Activated CD8-positive, alpha-beta memory T cell treated with anti-CD3 and anti-CD28 coated beads, Interleukin-2, amount 10 ng/mL, durations not matched to agents 7 days and 5 days (primary cell): ENCODE measurements around the gene ZNHIT2. TPM values are rescaled to one million over a fixed set of nuclear protein-coding genes. Genes with fewer than 3 reads are reported as not detected.

Experiments
- ATAC-seq: fragments of 150-1000 bp; cut with Tn5 transposase; one replicate; pipeline ENCODE4 v1.10.0; 2021; ENCODE audit warnings: moderate library complexity
- CTCF ChIA-PET: fragments of 350-600 bp; sonication (Branson Sonifier 250); formaldehyde crosslinking; loops from one replicate; lab custom pipeline; 2021; ENCODE audit warnings: antibody characterized with exemption; lab: Charles Lee
- DNase-seq: peaks from one replicate; pipeline ENCODE4 v3.0.0-alpha.2; 2020
- H3K27ac Mint-ChIP-seq: one replicate; pipeline ENCODE4 v1.8.0; 2021; ENCODE audit warnings: mild to moderate bottlenecking, mixed read lengths
- H3K27me3 Mint-ChIP-seq: one replicate; pipeline ENCODE4 v1.8.0; 2021; ENCODE audit warnings: mixed read lengths
- H3K36me3 Mint-ChIP-seq: one replicate; pipeline ENCODE4 v1.8.0; 2021; ENCODE audit warnings: mild to moderate bottlenecking, mixed read lengths
- H3K4me1 Mint-ChIP-seq: one replicate; pipeline ENCODE4 v1.8.0; 2021; ENCODE audit warnings: mixed read lengths
- H3K4me3 Mint-ChIP-seq: one replicate; pipeline ENCODE4 v1.8.0; 2021; ENCODE audit warnings: mild to moderate bottlenecking, moderate library complexity, mixed read lengths
- H3K9me3 Mint-ChIP-seq: one replicate; pipeline ENCODE4 v1.8.0; 2022; ENCODE audit warnings: low read depth, mixed read lengths
- total RNA-seq, 2 experiments: library from RNA; stranded (reverse); gene quantifications; one replicate each; pipeline ENCODE4 v1.2.3, GENCODE V29; 2021

The ZNHIT2 gene
- 10 to 100 TPM; 10.5 to 13.5 TPM for total RNA-seq

DNA sequence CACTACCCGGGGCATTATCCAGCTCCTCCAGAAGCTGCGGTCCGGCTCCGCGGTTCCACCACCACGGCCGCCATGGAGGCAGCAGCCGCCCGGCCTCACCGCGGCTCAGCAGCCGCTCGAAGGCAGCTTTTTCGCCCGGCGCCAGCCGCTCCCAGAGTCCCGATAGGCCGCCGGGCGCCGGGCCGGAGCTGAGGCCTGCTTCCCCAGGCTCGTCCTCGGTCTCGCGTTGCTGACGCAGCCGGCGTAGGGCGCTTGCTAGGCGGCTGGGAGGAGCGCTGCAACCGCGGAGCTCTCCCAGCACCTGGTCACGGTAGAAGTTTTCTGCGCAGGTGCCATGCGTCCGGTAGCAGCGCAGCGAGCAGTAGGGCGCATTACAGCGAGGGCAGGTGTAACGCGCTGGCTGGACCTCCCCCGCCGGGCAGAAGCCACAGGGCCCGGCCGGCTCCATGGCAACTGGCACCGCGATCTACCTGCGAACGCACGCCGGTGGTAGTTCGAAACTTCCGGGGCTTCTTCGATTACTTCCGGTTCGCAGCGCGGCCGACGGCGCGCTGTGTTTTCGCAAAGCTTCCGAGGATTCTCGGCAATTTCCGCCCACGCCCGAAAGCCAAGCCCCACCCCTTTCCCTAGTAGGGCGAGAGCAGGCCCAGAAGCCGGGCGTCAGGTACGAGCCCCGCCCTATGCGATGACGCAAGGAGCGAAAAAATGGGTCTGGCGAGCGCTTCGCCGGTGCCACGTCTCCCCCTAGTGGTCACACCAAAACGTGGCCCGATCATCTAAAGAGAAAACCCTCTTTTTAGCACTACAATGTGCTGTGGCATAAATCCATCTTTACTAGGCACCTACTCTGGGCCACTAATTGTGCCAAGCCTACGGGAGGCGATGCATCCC lies at the start of gene ZNHIT2:
ZNHIT2 (minus strand) TSS at position 496 of the 891 bp plus-strand sequence; CDS start at position 448, 48 bp downstream.
- DNase-seq, result peak; percentile 100
- H3K27ac Mint-ChIP-seq, result peak within 1 kb of the TSS; percentile 91
- no peaks in the 10 kb centered on the region for H3K27me3 Mint-ChIP-seq
- CTCF ChIA-PET, result interaction anchor here (0.6 to 4.8 kb wide), 34 partner anchors 9 to 1279 kb away, joined by 3 to 29 read pairs (median 4); partner anchors contain the start of genes ARL2, CAPN1, CDC42BPG and CDCA5
- peak; percentile 71 for ATAC-seq
- peak within 1 kb of the TSS; percentile 86 for H3K4me3 Mint-ChIP-seq
- H3K4me1 Mint-ChIP-seq, result peaks cover 64% of the 10 kb centered on the region
- H3K9me3 Mint-ChIP-seq, result no peaks in the 10 kb centered on the region
- peaks cover 32% of the 10 kb centered on the region for H3K36me3 Mint-ChIP-seq

DNA sequence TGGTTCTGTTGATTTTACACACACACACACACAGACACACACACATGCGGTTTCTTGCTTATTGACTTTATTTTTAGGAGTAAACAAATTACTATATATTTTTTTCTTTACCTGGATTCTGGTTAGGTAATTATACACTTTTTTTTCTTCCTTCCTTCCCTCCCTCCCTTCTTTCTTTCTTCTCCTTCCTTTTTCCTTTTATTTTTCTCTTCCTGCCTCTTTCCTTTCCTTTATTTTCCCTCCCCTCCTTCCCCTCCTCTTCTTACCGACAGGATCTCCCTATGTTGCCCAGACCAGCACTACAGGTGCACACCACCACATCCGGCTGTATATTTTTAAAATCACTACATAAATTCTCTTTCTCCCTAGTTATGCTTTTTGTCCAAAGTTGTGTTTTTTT lies 49.4 kb upstream of the ZNHIT2 start:
- no peak for DNase-seq
- Mint-ChIP-seq H3K4me3 (no peak overlapping the region), H3K36me3 (no peaks in the 10 kb centered on the region), H3K27me3 (peaks cover 2% of the 10 kb centered on the region), H3K9me3 (no peaks in the 10 kb centered on the region), H3K27ac (no peak overlapping the region), H3K4me1 (peaks cover 11% of the 10 kb centered on the region)
- no peak for ATAC-seq
- CTCF ChIA-PET, result no interaction called here

DNA sequence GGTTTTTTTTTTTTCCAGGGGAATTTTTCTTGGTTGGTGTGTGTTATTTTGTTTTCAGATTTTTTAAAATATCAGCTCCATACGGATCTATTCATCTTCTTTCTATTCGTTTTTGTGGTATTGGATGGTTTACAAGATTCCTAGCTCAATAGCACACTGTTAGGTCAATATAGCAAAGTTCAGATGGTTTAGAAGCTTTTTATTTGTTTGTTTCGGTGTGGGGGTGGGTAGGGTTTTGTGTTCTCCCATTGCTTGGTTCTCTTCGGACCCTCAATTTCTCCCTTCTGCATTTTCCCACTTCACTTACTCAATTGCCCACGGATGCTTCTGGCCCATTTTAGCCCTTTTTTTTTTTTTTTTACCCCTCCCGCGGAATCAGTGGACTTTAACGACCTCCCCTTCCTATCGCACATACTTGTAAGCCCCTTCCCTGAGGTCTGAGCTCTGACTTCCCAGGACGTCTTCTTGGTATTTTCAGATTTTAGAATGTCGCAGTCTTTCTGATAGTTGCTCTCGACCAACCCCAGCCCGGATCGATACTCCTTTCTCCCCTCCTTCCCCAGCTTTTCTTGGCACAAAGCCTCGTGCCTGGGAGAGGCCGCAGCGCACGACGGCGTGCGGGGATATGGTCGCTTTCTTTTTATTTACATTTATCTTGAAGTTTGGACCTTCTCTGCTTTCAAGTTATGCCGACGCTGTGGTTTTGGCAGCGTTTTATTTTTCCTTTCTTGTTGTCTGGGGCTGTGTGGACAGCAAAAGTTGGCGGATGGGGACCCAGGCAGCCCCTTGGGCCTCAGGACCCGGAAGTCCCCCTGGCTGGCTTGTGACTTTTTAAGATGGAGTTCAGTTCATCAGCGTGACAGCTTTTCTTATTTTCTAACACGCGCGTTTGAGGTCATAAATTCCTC lies 48.2 kb upstream of the ZNHIT2 start:
- no peaks in the 10 kb centered on the region for H3K36me3 Mint-ChIP-seq
- CTCF ChIA-PET, result interaction anchor here (0.7 to 1.1 kb wide), 3 partner anchors 14 to 18 kb away, joined by 3 to 4 read pairs (median 4); no protein-coding TSS in a partner anchor

DNA sequence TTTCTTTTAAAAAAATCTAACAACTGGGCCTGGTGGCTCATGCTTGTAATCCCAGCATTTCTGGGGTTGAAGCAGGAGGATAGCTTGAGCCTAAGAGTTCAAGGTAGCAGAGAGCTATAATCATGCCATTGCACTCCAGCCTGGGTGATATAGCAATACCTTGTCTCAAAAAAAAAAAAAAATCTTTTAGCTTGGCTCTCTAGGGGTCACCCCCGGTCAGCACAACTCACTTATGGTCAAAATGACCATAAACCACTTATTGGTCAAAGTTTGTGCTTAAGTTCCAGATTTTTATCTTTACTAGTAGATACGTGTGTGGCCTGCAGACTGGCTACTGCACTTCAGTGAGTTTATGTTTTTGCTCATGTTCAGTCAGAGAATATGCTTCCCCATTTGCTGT lies 46.2 kb upstream of the ZNHIT2 start:
- Mint-ChIP-seq H3K4me1 (peaks cover 7% of the 10 kb centered on the region), H3K9me3 (no peaks in the 10 kb centered on the region), H3K4me3 (no peak overlapping the region), H3K27me3 (peaks cover 13% of the 10 kb centered on the region), H3K27ac (no peak overlapping the region), H3K36me3 (no peaks in the 10 kb centered on the region)
- ATAC-seq (no peak), DNase-seq (no peak)
- CTCF ChIA-PET, result interaction anchor here (1.4 to 2.5 kb wide), 2 partner anchors 13 to 17 kb away, joined by 3 to 6 read pairs; no protein-coding TSS in a partner anchor

More for the DNA sequence above, 48.2 kb upstream of the ZNHIT2 start:
- peaks cover 11% of the 10 kb centered on the region for H3K4me1 Mint-ChIP-seq
- H3K9me3 Mint-ChIP-seq, result no peaks in the 10 kb centered on the region
- H3K27ac Mint-ChIP-seq, result no peak overlapping the region
- DNase-seq (no peak), ATAC-seq (no peak)
- H3K27me3 Mint-ChIP-seq, result peaks cover 2% of the 10 kb centered on the region
- H3K4me3 Mint-ChIP-seq, result no peak overlapping the region

DNA sequence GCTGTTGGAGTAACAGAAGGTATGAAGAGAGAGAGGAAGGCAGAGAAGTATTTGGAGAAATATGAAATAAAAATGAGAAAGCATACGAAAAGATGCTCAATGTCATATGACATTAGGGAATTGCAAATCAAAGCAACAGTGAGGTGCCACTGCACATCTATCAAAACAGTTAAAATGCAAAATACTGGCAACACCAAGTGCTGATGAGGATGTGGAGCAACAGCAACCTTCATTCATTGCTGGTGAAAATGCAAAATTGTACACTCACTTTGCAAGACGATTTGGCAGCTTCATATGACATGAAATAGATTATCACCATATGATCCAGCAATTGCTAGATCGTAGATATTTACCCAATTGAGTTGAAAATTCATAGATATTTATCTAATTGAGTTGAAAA lies 43.1 kb upstream of the ZNHIT2 start:
- H3K27me3 Mint-ChIP-seq, result peaks cover 16% of the 10 kb centered on the region
- CTCF ChIA-PET, result no interaction called here
- DNase-seq (no peak), ATAC-seq (no peak)
- H3K9me3 Mint-ChIP-seq, result no peaks in the 10 kb centered on the region
- no peaks in the 10 kb centered on the region for H3K36me3 Mint-ChIP-seq
- H3K27ac Mint-ChIP-seq, result no peak overlapping the region
- no peak overlapping the region for H3K4me3 Mint-ChIP-seq
- H3K4me1 Mint-ChIP-seq, result peaks cover 9% of the 10 kb centered on the region

DNA sequence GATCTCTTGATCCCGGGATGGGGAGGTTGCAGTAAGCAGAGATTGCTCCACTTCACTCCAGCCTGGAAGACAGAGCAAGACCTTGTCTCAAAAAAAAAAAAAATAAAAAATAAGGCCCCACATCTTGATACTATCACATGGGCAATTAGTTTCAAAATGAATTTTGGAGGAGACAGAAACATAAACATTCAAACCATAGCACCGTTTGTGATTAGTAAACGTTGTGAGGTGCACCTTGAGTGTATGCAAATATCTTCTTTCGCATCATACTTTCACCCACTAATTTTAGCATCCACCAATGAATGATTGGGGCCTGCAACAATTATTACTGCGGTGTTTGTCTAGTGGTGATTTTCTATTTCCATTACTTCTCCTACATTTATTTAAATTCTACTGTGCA lies 41.5 kb upstream of the ZNHIT2 start:
- H3K36me3 Mint-ChIP-seq, result no peaks in the 10 kb centered on the region
- H3K27ac Mint-ChIP-seq, result no peak overlapping the region
- CTCF ChIA-PET, result no interaction called here
- H3K4me3 Mint-ChIP-seq, result no peak overlapping the region
- peaks cover 9% of the 10 kb centered on the region for H3K4me1 Mint-ChIP-seq
- no peak for ATAC-seq
- H3K9me3 Mint-ChIP-seq, result no peaks in the 10 kb centered on the region
- DNase-seq, result no peak
- peaks cover 16% of the 10 kb centered on the region for H3K27me3 Mint-ChIP-seq

DNA sequence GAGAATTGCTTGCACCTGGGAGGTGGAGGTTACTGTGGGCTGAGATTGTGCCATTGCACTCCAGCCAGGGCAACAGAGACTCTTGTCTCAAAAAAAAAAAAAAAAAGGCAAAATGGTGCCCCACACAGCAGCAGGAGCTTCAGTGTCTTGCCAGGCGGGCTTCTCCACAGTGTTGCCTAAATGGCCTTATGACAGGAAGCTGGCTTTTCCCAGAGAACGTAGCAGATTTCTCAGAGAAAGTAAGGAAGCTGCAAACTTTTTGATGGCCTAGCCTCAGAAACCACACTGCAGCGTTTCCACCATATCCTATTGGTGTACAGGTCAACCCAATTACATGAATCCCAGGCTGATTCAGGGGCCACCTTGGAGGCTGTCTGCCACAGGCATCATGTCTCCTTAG lies 39.8 kb upstream of the ZNHIT2 start:
- H3K4me3 Mint-ChIP-seq, result no peak overlapping the region

DNA sequence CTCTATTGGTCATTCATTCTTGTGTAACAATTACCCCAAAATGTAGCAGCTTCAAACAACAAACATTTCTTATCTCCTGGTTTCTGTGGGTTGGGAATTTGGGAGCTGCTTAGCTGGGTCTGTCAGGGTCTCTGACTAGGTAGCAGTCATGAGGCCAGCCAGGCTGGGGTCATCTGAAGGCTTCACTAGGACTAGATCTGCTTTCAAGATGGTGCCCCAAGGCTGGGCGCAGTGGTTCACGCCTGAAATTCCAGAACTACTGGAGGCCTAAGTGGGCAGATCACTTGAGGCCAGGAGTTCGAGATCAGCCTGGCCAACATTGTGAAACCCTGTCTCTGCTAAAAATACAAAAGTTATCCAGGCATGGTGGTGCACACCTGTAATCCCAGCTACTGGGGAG lies 39.4 kb upstream of the ZNHIT2 start:
- ATAC-seq, result no peak
- H3K4me3 Mint-ChIP-seq, result no peak overlapping the region
- H3K27me3 Mint-ChIP-seq, result peaks cover 17% of the 10 kb centered on the region
- CTCF ChIA-PET, result interaction anchor here (1.1 kb wide), 1 partner anchor 21 kb away, joined by 3 read pairs; no protein-coding TSS in a partner anchor
- no peak for DNase-seq
- H3K4me1 Mint-ChIP-seq, result peaks cover 18% of the 10 kb centered on the region
- no peaks in the 10 kb centered on the region for H3K9me3 Mint-ChIP-seq
- H3K27ac Mint-ChIP-seq, result no peak overlapping the region
- no peaks in the 10 kb centered on the region for H3K36me3 Mint-ChIP-seq

More for the DNA sequence above, 39.8 kb upstream of the ZNHIT2 start:
- no peaks in the 10 kb centered on the region for H3K9me3 Mint-ChIP-seq
- ATAC-seq (no peak), DNase-seq (no peak)
- CTCF ChIA-PET, result no interaction called here
- H3K27ac Mint-ChIP-seq, result no peak overlapping the region
- H3K27me3 Mint-ChIP-seq, result peaks cover 19% of the 10 kb centered on the region
- peaks cover 14% of the 10 kb centered on the region for H3K4me1 Mint-ChIP-seq
- no peaks in the 10 kb centered on the region for H3K36me3 Mint-ChIP-seq

DNA sequence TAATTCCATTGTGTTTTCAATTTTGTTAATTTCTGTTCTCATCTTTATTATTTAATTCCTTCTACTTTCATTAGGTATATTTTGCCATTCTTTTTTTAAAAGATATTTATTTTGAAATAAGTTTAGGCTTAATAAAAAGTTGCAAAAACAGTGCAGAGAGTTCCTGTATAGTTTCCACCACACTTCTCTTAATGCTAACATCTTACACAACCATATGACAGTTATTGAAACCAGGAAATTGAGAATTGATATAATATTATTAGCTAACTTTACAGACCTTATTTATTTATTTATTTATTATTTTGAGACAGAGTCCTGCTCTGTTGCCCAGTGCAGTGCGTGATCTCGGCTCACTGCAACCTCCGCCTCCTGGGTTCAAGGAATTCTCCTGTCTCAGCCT lies 38.8 kb upstream of the ZNHIT2 start:
- peaks cover 18% of the 10 kb centered on the region for H3K4me1 Mint-ChIP-seq
- ATAC-seq, result no peak
- no peaks in the 10 kb centered on the region for H3K36me3 Mint-ChIP-seq
- peaks cover 17% of the 10 kb centered on the region for H3K27me3 Mint-ChIP-seq
- H3K27ac Mint-ChIP-seq, result no peak overlapping the region
- CTCF ChIA-PET, result interaction anchor here (1.1 kb wide), 1 partner anchor 20 kb away, joined by 3 read pairs; no protein-coding TSS in a partner anchor
- DNase-seq, result no peak
- H3K4me3 Mint-ChIP-seq, result no peak overlapping the region
- no peaks in the 10 kb centered on the region for H3K9me3 Mint-ChIP-seq

DNA sequence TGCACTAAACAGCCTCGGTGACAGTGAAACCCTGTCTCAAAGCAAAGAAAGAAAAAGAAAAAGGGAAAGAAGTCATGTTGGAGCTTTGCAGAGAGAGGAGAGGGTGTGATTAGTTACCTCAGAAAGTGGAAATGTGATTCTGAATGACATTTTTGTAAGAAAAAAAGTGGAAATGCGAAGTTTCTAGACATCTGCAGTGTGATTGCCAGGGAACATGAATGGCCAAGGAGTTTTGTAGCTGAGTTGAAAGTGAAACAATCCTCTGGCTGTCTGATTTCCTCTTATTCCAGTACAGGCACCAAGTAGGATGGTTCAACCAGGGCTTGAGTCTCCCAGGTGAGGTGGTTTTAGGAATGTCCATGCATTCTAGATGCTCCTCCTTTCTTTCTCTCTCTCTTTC lies 34.6 kb upstream of the ZNHIT2 start:
- Mint-ChIP-seq H3K4me1 (peaks cover 21% of the 10 kb centered on the region), H3K36me3 (no peaks in the 10 kb centered on the region), H3K9me3 (no peaks in the 10 kb centered on the region), H3K27ac (no peak overlapping the region), H3K4me3 (no peak overlapping the region), H3K27me3 (peaks cover 6% of the 10 kb centered on the region)
- ATAC-seq, result no peak
- CTCF ChIA-PET, result interaction anchor here (1.2 to 1.7 kb wide), 2 partner anchors 14 to 29 kb away, joined by 3 to 4 read pairs; no protein-coding TSS in a partner anchor
- no peak for DNase-seq

DNA sequence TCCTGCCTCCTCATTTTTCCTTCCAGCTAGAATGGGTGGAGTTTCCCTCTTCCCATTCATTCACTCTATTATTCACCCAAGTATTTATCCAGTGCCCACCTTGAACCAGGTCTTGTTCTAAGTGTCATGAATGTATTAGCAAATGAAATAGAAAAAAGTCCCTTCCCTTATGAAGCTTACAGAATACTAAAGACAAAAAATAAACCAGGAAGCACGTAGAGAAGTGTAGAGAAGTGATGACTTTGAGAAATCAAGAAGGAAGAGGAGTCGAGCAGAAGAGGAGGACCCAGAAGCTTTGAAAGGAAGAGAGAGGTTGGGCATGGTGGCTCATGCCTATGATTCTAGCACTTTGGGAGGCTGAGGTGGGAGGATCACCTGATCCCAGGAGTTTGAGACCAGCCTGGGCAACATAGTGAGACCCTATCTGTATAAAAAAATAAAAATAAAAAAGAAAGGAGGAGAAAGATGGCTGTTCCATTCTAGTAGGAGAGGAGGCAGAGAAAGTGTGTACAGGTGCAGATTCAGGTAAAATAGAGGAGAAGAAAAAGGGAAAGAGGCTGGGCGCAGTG lies 33.9 kb upstream of the ZNHIT2 start:
- CTCF ChIA-PET, result interaction anchor here (1.2 to 1.7 kb wide), 2 partner anchors 14 to 29 kb away, joined by 3 to 4 read pairs; no protein-coding TSS in a partner anchor
- no peaks in the 10 kb centered on the region for H3K36me3 Mint-ChIP-seq
- H3K9me3 Mint-ChIP-seq, result no peaks in the 10 kb centered on the region
- H3K27ac Mint-ChIP-seq, result no peak overlapping the region
- peaks cover 4% of the 10 kb centered on the region for H3K27me3 Mint-ChIP-seq
- ATAC-seq, result no peak
- DNase-seq, result no peak
- H3K4me3 Mint-ChIP-seq, result no peak overlapping the region
- peaks cover 21% of the 10 kb centered on the region for H3K4me1 Mint-ChIP-seq

DNA sequence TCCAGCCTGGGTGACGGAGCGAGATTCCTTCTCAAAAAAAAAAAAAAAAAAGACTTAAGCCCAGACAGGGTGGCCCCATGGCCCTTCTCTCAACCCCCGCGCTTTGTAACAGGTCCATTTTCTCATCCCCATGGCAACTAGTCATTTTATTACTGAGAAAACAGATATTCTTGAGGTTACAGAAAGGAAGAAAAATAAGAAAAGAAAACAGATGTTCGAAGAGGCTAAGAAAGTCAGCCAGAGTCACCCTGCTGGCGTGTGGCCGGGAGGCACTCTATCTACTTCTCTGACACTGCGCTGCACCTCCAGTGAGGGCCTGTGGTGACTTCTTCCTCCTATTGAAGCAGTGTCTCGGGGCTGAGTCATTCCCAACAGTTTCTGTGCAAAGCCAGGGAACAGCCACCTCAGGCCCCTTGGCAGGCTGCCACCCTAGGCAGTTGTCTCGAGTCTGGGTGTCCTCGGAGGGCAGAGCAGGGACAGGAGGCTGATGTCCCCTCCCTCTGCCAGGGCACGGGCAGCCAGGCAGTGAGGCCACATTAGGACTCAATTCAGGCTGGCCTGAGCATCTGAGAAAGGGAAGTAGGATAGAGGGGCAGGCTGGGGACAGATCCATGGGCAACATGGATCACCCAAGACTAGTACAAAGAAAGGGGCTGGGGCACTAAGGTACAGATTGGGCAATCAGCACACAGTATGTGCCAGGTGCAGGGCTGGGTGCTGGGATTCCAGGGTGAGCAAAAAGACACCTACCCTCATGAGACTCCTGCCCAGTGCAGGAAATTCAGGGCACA lies 33.2 kb upstream of the ZNHIT2 start:
- Mint-ChIP-seq H3K27me3 (peaks cover 4% of the 10 kb centered on the region), H3K4me1 (peaks cover 21% of the 10 kb centered on the region), H3K27ac (no peak overlapping the region), H3K4me3 (no peak overlapping the region), H3K9me3 (no peaks in the 10 kb centered on the region), H3K36me3 (no peaks in the 10 kb centered on the region)
- CTCF ChIA-PET, result interaction anchor here (0.7 kb wide), 2 partner anchors 17 to 443 kb away, joined by 3 to 4 read pairs; no protein-coding TSS in a partner anchor
- ATAC-seq (peak; percentile 63), DNase-seq (peak; percentile 54)
